Pancreas (tissue), 10 donors: ENCODE measurements around the gene DSE. TPM values are rescaled to one million over a fixed set of nuclear protein-coding genes. Genes with fewer than 3 reads are reported as not detected.
A peak's percentile ranks its signal among the peaks of the same experiment; 100 is the strongest.

Experiments used
- ATAC-seq, 4 donors: fragments of 200-7000 bp; cut with Tn5 transposase; one replicate each; pipeline versions ENCODE4 v1.8.0 to v1.9.1; 2020; ENCODE audit warnings: mild to moderate bottlenecking in 4 of 4, moderate library complexity in 4 of 4
- DNase-seq, 6 donors: peaks; one replicate each; pipeline ENCODE4 v3.0.0-alpha.2; 2020
- FAIRE-seq: peaks from 2 replicates; lab custom pipeline; 2012; peaks lifted over from hg19 to GRCh38; lab: Jason Lieb, UNC
- H3K27ac ChIP-seq, 4 donors: fragments of 200-600 bp; sonication (generic); 1 replicate in 3 of 4; 2 replicates in 1 of 4; pipeline versions ENCODE4 v1.5.0 to v1.8.0; 2020
- H3K27me3 ChIP-seq, 4 donors: fragments of 200-600 bp; one replicate each; pipeline ENCODE4 v1.8.0; 2021
- H3K36me3 ChIP-seq, 3 donors: fragments of 200-600 bp; sonication (generic) in 1 of 3; one replicate each; pipeline versions ENCODE4 v1.5.0 to v1.8.0; 2020 to 2021
- H3K4me1 ChIP-seq, 3 donors: fragments of 200-600 bp; one replicate each; pipeline ENCODE4 v1.8.0; 2021
- H3K4me3 ChIP-seq, 4 donors: fragments of 200-600 bp; sonication (generic) in 2 of 4; one replicate each; pipeline versions ENCODE4 v1.5.0 to v1.8.0; 2020 to 2021
- H3K9me3 ChIP-seq, 4 donors: fragments of 200-600 bp; one replicate each; pipeline ENCODE4 v1.8.0; 2021
- WGBS, 2 donors: extraction: QIAGEN DNeasy Blood & Tissue Kit; methylation state at CpG; one replicate each; pipeline ENCODE4 v1.1.7; 2013; 5-methylcytosine and 5-hydroxymethylcytosine counted together
- intact Hi-C, 3 donors: fragments of 100-400 bp; cut with DNase I; formaldehyde crosslinking; loops; one replicate each; pipeline versions ENCODE4 v1.11.1 to v1.14.2; 2022
- polyA plus RNA-seq, 2 donors: library from polyadenylated mRNA; stranded (reverse); fragments of 200-250 nt; gene quantifications; one replicate each; pipeline ENCODE4 v1.2.3, GENCODE V29; 2013
- total RNA-seq, 6 donors: library from RNA; stranded (reverse); fragmentation: NEBNext Ultra II Directional in 4 of 6; extraction: Animal tissue kit (Norgen Biotek cat#: 25700) in 4 of 6; gene quantifications; one replicate each; pipeline versions ENCODE4 v1.2.1 to v1.2.4, GENCODE V29; 2021 to 2023
- TF ChIP-seq, protein P1 (sequence below), 4 donors: fragments of 200-600 bp; sonication (generic) in 3 of 4; IDR thresholded peaks; one replicate each; pipeline versions ENCODE4 v1.5.0 to v1.8.0; 2021; ENCODE audit warnings: antibody characterized with exemption in 4 of 4
- donor health status: healthy with polysubstance abuse.
- donor health status: DM: no; HTN: no; CAD: no; lungs with moderate emphysema.
- donor health status: DM: no; HTN: no; CAD: no.
- donor health status: control.
- donor health status: control.
- donor health status: Bipolar disorder and iron deficiency.
- donor health status: DM: yes; HTN: yes; CAD: no.
- donor health status: DM: no; HTN: no; CAD: no.
- donor health status: DM: no; HTN: no; CAD: no.
- donor health status: DM: yes; HTN: yes; CAD: no.

The DSE gene
- total and polyA plus RNA-seq, 8 donors, result 1.7 to 19.2 (median 2.8) TPM

DNA sequence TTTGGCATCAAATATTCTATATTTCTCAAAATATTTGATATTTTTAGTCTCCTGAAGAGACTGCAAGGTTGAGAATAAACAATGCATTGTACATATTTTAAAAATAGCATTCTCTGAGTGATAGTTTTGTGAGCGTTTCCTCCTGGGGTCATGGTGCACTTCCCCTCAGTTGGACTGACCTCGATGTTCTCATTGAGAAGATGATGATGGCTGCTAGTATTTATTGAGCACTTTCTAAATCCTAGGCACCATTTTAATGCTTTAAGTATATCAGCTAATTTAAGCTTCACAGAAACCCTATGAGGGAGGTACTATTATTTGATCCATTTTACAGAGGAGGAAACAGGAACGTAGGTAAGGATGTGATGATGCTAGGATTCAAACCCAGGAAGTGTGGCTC, 18.2 kb downstream of the DSE start:
- no peak overlapping the region for H3K4me3 ChIP-seq
- H3K9me3 ChIP-seq, result no peaks in the 10 kb centered on the region
- ATAC-seq (no peak), FAIRE-seq (no peak), DNase-seq (no peak)
- no peaks in the 10 kb centered on the region for H3K36me3 ChIP-seq
- no peaks in the 10 kb centered on the region for H3K27me3 ChIP-seq
- H3K27ac ChIP-seq, result no peak overlapping the region
- peaks cover 0 to 7% (median 0%) of the 10 kb centered on the region in 3 donors for H3K4me1 ChIP-seq
- WGBS, 2 donors, result 59 to 70% methylated on average over 3 of the region's 3 CpGs
- TF ChIP-seq, protein P1, sequence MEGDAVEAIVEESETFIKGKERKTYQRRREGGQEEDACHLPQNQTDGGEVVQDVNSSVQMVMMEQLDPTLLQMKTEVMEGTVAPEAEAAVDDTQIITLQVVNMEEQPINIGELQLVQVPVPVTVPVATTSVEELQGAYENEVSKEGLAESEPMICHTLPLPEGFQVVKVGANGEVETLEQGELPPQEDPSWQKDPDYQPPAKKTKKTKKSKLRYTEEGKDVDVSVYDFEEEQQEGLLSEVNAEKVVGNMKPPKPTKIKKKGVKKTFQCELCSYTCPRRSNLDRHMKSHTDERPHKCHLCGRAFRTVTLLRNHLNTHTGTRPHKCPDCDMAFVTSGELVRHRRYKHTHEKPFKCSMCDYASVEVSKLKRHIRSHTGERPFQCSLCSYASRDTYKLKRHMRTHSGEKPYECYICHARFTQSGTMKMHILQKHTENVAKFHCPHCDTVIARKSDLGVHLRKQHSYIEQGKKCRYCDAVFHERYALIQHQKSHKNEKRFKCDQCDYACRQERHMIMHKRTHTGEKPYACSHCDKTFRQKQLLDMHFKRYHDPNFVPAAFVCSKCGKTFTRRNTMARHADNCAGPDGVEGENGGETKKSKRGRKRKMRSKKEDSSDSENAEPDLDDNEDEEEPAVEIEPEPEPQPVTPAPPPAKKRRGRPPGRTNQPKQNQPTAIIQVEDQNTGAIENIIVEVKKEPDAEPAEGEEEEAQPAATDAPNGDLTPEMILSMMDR (IDR thresholded peaks at IDR 0.05), result no peak
- intact Hi-C loops, result no loop called here

DNA sequence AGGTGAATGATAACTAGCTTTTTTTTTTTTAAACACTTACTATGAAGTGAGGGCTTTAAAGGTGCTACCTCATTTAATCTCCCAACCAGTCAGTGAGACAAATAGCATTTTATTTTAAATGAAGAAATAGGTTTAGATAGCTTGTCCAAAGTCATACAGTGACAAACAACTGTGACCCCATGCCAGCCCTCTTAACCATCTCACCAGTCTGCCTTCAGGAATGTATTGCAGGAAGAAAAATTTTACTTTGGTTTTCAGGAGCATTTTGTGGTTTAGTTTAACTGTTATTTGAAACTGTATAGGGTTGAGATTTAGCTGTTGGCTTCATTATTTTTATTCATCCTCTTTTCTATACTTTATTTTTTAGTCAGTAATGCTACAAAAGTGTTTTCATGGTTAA, 18.6 kb downstream of the DSE start:
- no peaks in the 10 kb centered on the region for H3K9me3 ChIP-seq
- no peaks in the 10 kb centered on the region for H3K36me3 ChIP-seq
- DNase-seq (no peak), ATAC-seq (no peak), FAIRE-seq (no peak)
- peaks cover 0 to 7% (median 0%) of the 10 kb centered on the region in 3 donors for H3K4me1 ChIP-seq
- no peak overlapping the region for H3K27ac ChIP-seq
- no peaks in the 10 kb centered on the region for H3K27me3 ChIP-seq
- no peak overlapping the region for H3K4me3 ChIP-seq
- intact Hi-C loops, result no loop called here
- TF ChIP-seq, protein P1 (IDR thresholded peaks at IDR 0.05), result no peak

DNA sequence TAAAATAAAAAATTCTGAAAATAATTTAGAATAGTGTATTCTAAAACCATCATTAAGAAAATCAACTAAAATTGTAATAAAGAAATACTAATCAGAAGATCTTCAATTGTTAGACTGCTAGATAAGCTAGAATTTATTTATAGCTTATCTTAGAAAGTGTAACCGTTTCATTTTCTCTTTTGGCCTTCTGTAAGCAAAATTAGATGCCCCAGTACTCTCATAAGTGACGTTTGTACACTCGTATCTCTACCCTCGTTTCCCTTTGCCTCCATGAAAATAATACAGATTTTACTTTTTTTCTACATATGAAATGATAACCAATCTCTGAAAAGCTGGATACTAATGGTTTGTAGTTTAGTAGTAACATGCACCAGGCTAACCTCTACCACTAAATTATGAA, 19.8 kb downstream of the DSE start:
- TF ChIP-seq, protein P1 (IDR thresholded peaks at IDR 0.05), result no peak
- ATAC-seq (no peak), DNase-seq (no peak), FAIRE-seq (no peak)
- Histone ChIP-seq H3K4me3 (no peak overlapping the region), H3K9me3 (no peaks in the 10 kb centered on the region), H3K36me3 (no peaks in the 10 kb centered on the region), H3K27me3 (no peaks in the 10 kb centered on the region), H3K4me1 (peaks cover 0 to 7% (median 0%) of the 10 kb centered on the region in 3 donors), H3K27ac (no peak overlapping the region)
- intact Hi-C loops, result no loop called here
- WGBS, 2 donors, result 54 to 61% methylated on average over 4 of the region's 4 CpGs

DNA sequence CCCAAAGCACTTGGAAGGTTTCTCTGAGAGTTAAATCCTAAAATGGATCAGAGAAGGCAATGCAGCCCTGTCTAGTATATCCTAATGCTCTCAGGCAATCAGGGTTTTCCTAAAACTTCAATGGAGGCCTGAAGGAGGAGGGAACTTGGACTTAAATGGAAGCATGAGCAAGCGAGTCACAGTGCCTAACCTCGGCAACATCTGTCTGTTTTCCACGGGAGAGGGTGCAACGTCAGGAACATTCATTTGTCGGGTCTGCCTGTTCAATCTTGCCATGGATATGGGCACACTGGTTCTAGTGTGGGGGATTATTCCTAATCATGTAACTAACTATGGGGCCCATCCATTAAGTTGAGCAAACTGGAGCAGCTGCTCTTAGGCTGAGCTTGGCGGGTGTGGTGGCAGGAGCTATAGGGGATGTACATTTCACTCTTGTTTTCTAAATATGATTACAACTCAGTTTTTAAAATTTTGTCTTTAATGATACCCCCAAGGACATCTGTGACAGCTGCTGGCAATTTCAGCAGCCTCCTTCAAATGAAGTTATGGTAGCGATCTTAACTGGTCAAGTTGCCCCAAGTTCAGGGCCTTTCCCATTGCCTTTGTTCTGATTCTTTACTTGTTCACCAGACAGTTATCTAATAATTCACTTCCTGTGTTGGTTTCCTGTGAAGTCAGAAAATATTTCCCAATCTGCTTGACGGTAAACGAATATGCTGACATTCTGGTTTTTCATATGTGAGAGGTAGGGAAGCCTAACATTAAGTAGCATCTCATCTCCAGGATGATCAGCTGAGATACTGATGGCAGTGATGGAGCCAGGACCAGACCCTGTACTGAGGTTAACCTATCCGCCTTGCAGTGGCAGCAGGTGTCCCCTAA, 21.6 kb downstream of the DSE start:
- H3K9me3 ChIP-seq, result no peaks in the 10 kb centered on the region
- peak in 2 of 4 donors; percentile 44 to 62 for ATAC-seq
- H3K4me1 ChIP-seq, result peaks cover 0 to 3% (median 0%) of the 10 kb centered on the region in 3 donors
- no peak overlapping the region for H3K4me3 ChIP-seq
- WGBS, 2 donors, result 80 to 83% methylated on average over 10 of the region's 10 CpGs
- peak overlapping the region in 2 of 4 donors; percentile 10 to 38 for H3K27ac ChIP-seq
- intact Hi-C loops, result no loop called here
- H3K27me3 ChIP-seq, result no peaks in the 10 kb centered on the region
- TF ChIP-seq, protein P1 (IDR thresholded peaks at IDR 0.05), result no peak
- no peak for DNase-seq
- FAIRE-seq, result no peak
- no peaks in the 10 kb centered on the region for H3K36me3 ChIP-seq

DNA sequence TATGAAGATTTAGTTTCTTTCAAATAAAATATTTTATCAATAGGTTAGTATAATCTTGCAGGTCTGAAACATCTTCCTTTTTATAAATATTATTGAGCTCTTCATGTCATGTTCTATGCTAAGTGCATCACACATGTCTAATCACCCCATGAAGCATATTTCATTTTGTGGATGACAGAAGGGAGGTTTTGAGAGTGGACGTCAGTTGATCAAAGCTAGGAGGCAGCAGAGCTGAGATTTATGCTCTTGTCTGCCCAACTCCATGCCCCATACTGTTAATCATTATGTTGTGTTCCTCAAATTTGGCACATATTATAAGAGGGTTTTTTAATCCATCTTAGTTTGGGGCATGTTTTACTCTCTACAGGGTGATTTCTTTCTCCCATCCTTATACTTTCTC, 22.7 kb downstream of the DSE start:
- Histone ChIP-seq H3K4me3 (no peak overlapping the region), H3K36me3 (no peaks in the 10 kb centered on the region), H3K27me3 (no peaks in the 10 kb centered on the region), H3K9me3 (no peaks in the 10 kb centered on the region), H3K27ac (no peak overlapping the region), H3K4me1 (peaks cover 0 to 8% (median 0%) of the 10 kb centered on the region in 3 donors)
- FAIRE-seq (no peak), ATAC-seq (peak in 2 of 4 donors; percentile 18 to 54), DNase-seq (no peak)
- TF ChIP-seq, protein P1 (IDR thresholded peaks at IDR 0.05), result no peak
- 22 to 37% methylated on average over 1 of the region's 1 CpG for WGBS, 2 donors
- intact Hi-C loops, result no loop called here
